Measurements from ENCODE around the gene DPH7.

Gene DPH7

DNA sequence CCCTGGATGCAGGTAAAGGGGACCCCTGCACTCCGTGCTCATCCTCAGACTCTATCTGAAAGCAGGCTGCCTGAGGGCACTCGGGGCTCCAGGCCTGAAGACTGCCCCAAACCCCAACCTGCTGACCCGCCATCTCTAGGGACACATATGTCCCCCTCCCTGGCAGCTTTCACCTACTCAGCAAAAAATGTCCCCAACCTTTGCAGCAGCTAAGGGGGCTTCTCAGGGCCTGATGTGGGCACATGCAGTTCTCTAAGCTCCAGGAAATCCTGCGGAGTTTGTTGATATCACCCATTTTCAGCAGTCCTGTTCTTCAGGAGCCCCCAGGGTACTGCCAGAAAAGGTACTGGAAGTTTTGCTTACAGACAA, 2.2 kb upstream of the DPH7 start:
- no peak overlapping the region for H3K4me3 ChIP-seq (ENCODE audit: low read depth, low read length)
- TF ChIP-seq, protein P1, sequence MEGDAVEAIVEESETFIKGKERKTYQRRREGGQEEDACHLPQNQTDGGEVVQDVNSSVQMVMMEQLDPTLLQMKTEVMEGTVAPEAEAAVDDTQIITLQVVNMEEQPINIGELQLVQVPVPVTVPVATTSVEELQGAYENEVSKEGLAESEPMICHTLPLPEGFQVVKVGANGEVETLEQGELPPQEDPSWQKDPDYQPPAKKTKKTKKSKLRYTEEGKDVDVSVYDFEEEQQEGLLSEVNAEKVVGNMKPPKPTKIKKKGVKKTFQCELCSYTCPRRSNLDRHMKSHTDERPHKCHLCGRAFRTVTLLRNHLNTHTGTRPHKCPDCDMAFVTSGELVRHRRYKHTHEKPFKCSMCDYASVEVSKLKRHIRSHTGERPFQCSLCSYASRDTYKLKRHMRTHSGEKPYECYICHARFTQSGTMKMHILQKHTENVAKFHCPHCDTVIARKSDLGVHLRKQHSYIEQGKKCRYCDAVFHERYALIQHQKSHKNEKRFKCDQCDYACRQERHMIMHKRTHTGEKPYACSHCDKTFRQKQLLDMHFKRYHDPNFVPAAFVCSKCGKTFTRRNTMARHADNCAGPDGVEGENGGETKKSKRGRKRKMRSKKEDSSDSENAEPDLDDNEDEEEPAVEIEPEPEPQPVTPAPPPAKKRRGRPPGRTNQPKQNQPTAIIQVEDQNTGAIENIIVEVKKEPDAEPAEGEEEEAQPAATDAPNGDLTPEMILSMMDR (IDR thresholded peaks at IDR 0.05; ENCODE audit: control insufficient read depth, extremely low read depth, insufficient read depth), result no peak
- no peak for DNase-seq (ENCODE audit: low read depth)

DNA sequence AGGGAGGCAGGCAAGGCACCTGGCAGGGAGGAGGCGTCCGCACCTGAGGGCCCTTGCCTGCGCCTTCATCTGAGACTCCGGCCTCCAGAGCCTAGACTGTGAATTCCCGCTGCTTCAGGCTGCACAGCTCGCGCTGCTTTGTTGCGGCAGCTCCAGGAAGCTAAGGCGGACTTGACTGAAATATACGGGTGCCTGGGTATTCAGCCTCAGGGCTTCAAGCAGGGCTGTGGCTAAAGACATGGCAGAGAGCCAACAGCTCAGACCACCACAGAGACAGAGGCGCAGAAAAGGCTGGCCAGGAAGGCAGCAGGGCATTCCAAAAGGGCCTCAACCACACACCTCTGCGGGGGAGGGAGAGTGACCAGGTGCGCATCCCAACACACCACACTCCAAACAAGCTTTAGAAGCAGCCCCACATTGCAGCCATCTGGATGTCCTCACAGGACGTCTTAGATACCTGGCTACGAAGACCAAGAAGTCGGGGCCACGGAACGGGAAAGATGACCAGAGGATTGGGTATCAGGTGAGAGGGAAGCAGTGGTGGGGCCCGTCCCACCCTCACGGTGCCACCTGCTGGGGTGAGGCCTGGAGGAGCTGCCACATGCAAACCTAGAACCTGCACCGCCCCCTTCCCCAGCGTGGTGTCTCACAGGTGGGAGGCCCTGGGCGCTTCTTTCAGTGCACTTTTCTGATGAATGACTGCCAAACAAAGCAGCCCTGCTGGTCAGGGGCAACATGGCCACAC, 1.7 kb upstream of the DPH7 start:
- no peak for DNase-seq (ENCODE audit: low read depth)
- H3K4me3 ChIP-seq (ENCODE audit: low read depth, low read length), result no peak overlapping the region
- TF ChIP-seq, protein P1 (IDR thresholded peaks at IDR 0.05; ENCODE audit: control insufficient read depth, extremely low read depth, insufficient read depth), result no peak

DNA sequence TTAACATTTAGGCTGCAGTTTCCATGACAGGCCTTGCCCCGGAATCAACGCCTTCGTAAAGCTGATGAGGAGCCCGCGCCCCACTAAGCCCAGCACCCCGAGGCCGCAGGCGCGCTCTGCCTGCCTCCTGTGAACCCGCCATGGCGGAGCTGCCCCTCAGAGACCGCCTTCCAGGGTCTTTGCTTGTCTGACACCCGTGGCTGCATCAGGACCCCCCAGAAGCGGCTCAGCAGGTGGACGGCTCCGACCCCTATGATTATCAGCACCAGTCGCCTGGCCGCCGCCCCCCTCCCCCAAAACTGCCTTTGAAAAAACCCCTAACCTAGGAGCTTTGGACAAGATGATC, 507 bp upstream of the DPH7 start:
- DNase-seq (ENCODE audit: low read depth), result no peak
- peak overlapping the region; percentile 84 for H3K4me3 ChIP-seq (ENCODE audit: low read depth, low read length)
- TF ChIP-seq, protein P1 (IDR thresholded peaks at IDR 0.05; ENCODE audit: control insufficient read depth, extremely low read depth, insufficient read depth), result no peak

DNA sequence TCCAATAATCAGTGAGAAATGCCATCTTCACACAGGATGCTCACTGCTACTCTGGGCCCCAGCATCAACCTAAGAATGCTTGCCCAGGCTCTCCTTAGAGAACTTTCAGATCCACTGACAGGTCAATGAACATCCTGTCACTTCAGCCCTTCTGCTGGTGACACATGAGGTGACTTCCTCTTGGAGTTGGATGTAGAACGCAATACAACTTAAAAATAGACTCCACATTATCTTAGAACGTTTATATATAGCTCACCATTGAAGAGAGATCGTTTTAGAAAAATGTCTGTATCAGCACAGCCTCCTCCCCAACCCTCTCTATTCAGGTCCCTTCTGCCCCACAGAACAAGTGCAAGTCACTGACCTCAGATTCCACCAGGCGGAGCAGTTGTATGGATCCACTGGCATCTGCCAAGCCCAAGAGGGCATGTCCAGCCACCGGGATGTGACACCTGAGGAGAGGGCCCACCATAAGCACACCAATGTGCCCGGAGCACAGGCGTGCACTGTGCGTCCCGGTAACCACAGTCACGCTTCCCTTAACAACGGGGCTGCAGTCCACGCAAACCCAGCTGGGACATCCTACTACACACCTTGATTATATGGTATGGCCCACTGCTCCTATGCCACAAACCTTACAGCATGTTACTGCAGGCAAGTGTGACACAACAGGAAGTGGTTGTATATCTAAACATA, 2.9 kb downstream of the DPH7 start:
- no peak for DNase-seq (ENCODE audit: low read depth)
- TF ChIP-seq, protein P1 (IDR thresholded peaks at IDR 0.05; ENCODE audit: control insufficient read depth, extremely low read depth, insufficient read depth), result no peak
- H3K4me3 ChIP-seq (ENCODE audit: low read depth, low read length), result no peak overlapping the region

DNA sequence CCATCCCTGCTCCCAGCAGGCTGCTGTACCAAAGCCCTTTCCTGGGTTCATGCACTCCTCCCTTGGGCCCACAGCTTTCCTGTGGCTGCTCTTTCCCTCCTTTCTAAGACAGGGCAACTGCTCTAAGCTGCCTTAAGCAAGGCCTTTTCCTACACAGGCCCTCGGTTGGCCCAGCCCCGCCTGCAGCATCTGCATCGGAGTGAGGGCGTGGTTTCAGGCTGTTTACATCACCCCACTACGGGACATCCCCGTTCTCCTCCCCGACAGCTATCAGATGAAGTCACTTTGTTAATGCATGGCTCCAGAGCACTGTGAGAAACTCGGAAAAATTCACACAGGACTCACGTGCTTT, 3.4 kb downstream of the DPH7 start:
- no peak for DNase-seq (ENCODE audit: low read depth)
- no peak overlapping the region for H3K4me3 ChIP-seq (ENCODE audit: low read depth, low read length)
- TF ChIP-seq, protein P1 (IDR thresholded peaks at IDR 0.05; ENCODE audit: control insufficient read depth, extremely low read depth, insufficient read depth), result no peak

DNA sequence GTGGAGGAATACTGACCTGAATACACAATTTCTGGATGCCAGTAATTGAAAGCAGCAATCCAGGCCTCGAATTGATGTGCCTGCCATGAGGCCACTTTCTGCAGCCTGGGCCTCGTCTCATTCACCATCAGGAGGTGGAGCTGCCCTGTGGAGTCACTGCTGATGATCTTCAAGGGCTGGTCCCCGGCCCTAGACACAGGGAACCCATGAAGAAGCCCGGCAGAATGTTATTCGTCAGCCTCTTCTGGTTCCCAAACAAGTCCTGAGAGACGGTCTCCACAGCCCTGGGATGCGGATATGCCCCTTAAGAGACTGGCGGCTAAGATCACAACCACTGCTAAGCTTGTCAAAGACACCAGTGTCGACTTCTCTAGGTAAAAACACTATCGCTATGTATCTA, 4.5 kb downstream of the DPH7 start:
- no peak for DNase-seq (ENCODE audit: low read depth)
- H3K4me3 ChIP-seq (ENCODE audit: low read depth, low read length), result no peak overlapping the region
- TF ChIP-seq, protein P1 (IDR thresholded peaks at IDR 0.05; ENCODE audit: control insufficient read depth, extremely low read depth, insufficient read depth), result no peak

DNA sequence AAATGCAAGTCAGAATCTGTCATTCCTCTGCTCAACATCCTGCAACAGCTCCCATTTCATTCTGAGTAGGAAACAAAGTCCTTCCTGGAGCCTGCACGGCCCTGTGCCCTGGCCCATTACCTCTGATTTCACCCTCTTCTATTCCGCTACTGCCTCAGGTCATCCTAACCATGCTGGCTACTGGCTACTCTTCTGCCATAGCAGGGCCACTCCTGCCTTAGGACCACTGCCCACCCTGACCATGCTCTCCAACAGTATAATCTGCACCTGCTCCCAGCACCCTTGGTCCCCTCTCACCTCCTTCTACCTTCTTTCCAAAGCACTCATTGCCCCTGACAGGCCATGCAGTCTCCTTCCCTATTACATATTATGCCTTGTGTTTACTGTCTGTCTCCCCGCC, 8.2 kb downstream of the DPH7 start:
- TF ChIP-seq, protein P1 (IDR thresholded peaks at IDR 0.05; ENCODE audit: control insufficient read depth, extremely low read depth, insufficient read depth), result no peak
- H3K4me3 ChIP-seq (ENCODE audit: low read depth, low read length), result no peak overlapping the region
- DNase-seq (ENCODE audit: low read depth), result no peak

Measured in LNCaP clone FGC (cell line).